Suprapubic skin (tissue), 3 donors: Measurements from ENCODE around the gene MED31.

ENCODE experiments used
- CTCF ChIP-seq, 2 donors: fragments of 200-600 bp in 1 of 2; fragments of 450-650 bp in 1 of 2; sonication (generic) in 1 of 2; IDR thresholded peaks; one replicate each; pipeline ENCODE4 v1.5.1; 2016 to 2019; ENCODE audit warnings: antibody characterized with exemption in 2 of 2, mild to moderate bottlenecking in 1 of 2, moderate library complexity in 1 of 2
- POLR2AphosphoS5 ChIP-seq, 3 donors: sonication (generic); formaldehyde crosslinking; IDR thresholded peaks; one replicate each; pipeline ENCODE4 v1.6.1; 2017; ENCODE audit warnings: antibody characterized with exemption in 3 of 3

GRCh38 chr17:6630390-6630789 lies 21.0 kb downstream of the MED31 start:
- no peak for TF ChIP-seq CTCF (IDR thresholded peaks at IDR 0.05)
- TF ChIP-seq POLR2AphosphoS5 (IDR thresholded peaks at IDR 0.05), result no peak
